HAP-1 (cell line): ENCODE results near the gene DCC.
A peak's percentile ranks its signal among the peaks of the same experiment; 100 is the strongest.

Source experiments
- DNase-seq, 2 experiments: peaks; one replicate each; pipeline ENCODE4 v3.0.0-alpha.2; 2016 to 2020; ENCODE audit warnings: low spot score in 2 of 2
- H3K27me3 ChIP-seq: fragments of 250-450 bp; sonication (Bioruptor Pico); 2 replicates; pipeline ENCODE4 v1.5.1; 2020; ENCODE audit warnings: low read depth, mild to moderate bottlenecking, moderate library complexity
- H3K36me3 ChIP-seq: fragments of 250-450 bp; sonication (Bioruptor Pico); replicated peaks from 2 replicates; pipeline ENCODE4 v1.5.1; 2020; ENCODE audit warnings: mild to moderate bottlenecking
- H3K4me1 ChIP-seq: fragments of 250-450 bp; sonication (Bioruptor Pico); 2 replicates; pipeline ENCODE4 v1.5.1; 2020; ENCODE audit warnings: mild to moderate bottlenecking
- H3K4me3 ChIP-seq: fragments of 250-450 bp; sonication (Bioruptor Pico); 2 replicates; pipeline ENCODE4 v1.5.1; 2020; ENCODE audit warnings: mild to moderate bottlenecking, moderate library complexity
- H3K9me3 ChIP-seq: fragments of 250-450 bp; sonication (Bioruptor Pico); 2 replicates; pipeline ENCODE4 v1.5.1; 2020; ENCODE audit warnings: mild to moderate bottlenecking, moderate library complexity
- in situ Hi-C: fragments of 300-500 bp; cut with MboI; formaldehyde crosslinking; loops from 3 replicates; pipeline ENCODE4 v1.14.3; 2020; ENCODE audit warnings: low sequenced_read_pairs, inconsistent platforms, mixed read lengths

DCC gene

GRCh38 chr18:52898485-52899058 is 558.6 kb downstream of the DCC start:
- H3K9me3 ChIP-seq = no peaks in the 10 kb centered on the region
- no peaks in the 10 kb centered on the region for H3K27me3 ChIP-seq
- in situ Hi-C loops = loop anchor here (25.0 kb wide), 1 partner anchor 1786 kb away; no protein-coding TSS in a partner anchor

GRCh38 chr18:52902188-52902587 is 562.2 kb downstream of the DCC start:
- Histone ChIP-seq H3K27me3 (no peaks in the 10 kb centered on the region), H3K4me1 (no peaks in the 10 kb centered on the region), H3K36me3 (no peaks in the 10 kb centered on the region), H3K4me3 (no peak overlapping the region), H3K9me3 (no peaks in the 10 kb centered on the region)
- no peak for DNase-seq
- in situ Hi-C loops = loop anchor here (25.0 kb wide), 1 partner anchor 1240 kb away; no protein-coding TSS in a partner anchor

More at GRCh38 chr18:52898485-52899058, 558.6 kb downstream of the DCC start:
- no peaks in the 10 kb centered on the region for H3K4me1 ChIP-seq
- no peak overlapping the region for H3K4me3 ChIP-seq
- no peaks in the 10 kb centered on the region for H3K36me3 ChIP-seq
- DNase-seq = peak in 1 of 2 experiments; percentile 7

GRCh38 chr18:52903857-52904256 is 563.9 kb downstream of the DCC start:
- peak in 1 of 2 experiments; percentile 56 for DNase-seq
- Histone ChIP-seq H3K4me1 (no peaks in the 10 kb centered on the region), H3K4me3 (no peak overlapping the region), H3K27me3 (no peaks in the 10 kb centered on the region), H3K36me3 (no peaks in the 10 kb centered on the region), H3K9me3 (no peaks in the 10 kb centered on the region)
- in situ Hi-C loops = loop anchor here (25.0 kb wide), 1 partner anchor 1242 kb away; no protein-coding TSS in a partner anchor

DNA sequence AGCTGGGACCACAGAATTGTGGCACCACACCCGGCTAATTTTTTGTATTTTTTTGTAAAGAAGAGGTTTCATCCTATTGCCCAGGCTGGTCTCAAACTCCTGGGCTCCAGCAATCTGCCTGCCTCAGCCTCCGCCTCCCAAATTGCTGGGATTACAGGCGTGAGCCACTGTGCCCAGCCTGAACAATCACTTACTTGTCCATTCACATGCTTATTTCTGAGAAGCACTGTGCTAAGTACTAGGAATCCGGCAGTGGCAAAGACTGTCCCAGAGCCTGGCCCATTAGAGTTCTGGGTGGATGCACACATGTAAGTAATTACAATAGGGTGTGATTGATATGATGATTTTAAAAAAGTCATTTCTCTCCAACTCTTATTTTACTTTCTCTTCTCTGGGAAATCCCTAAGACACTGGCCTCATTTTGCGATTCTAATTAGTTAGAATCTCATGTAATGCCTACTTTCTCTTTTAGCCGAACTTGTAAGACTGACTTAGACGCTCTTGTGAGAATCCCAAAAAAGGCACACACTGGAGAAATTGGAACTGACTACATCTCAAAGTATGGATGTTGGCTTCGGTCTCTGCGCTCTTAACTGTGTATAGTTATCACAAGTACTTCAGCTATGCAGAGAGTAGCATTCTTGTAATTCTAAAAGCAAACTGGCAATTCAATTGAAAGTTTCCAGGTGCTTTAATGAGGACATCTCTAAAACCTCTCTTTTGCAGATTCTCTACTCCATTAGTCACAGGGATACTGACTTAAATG is 567.7 kb downstream of the DCC start:
- H3K9me3 ChIP-seq = no peaks in the 10 kb centered on the region
- no peak overlapping the region for H3K4me3 ChIP-seq
- H3K27me3 ChIP-seq = no peaks in the 10 kb centered on the region
- no peak for DNase-seq
- in situ Hi-C loops = loop anchor here (25.0 kb wide), 1 partner anchor 1245 kb away; no protein-coding TSS in a partner anchor
- no peaks in the 10 kb centered on the region for H3K4me1 ChIP-seq
- H3K36me3 ChIP-seq = no peaks in the 10 kb centered on the region

GRCh38 chr18:52914148-52914547 is 574.2 kb downstream of the DCC start:
- in situ Hi-C loops = loop anchor here (25.0 kb wide), 1 partner anchor 1252 kb away; no protein-coding TSS in a partner anchor
- Histone ChIP-seq H3K9me3 (no peaks in the 10 kb centered on the region), H3K4me1 (no peaks in the 10 kb centered on the region), H3K4me3 (no peak overlapping the region), H3K27me3 (no peaks in the 10 kb centered on the region), H3K36me3 (no peaks in the 10 kb centered on the region)
- no peak for DNase-seq

GRCh38 chr18:52920665-52921064 is 580.7 kb downstream of the DCC start:
- Histone ChIP-seq H3K4me1 (no peaks in the 10 kb centered on the region), H3K4me3 (no peak overlapping the region), H3K9me3 (no peaks in the 10 kb centered on the region), H3K36me3 (no peaks in the 10 kb centered on the region), H3K27me3 (no peaks in the 10 kb centered on the region)
- no peak for DNase-seq
- in situ Hi-C loops = loop anchor here (25.0 kb wide), 1 partner anchor 1258 kb away; no protein-coding TSS in a partner anchor

GRCh38 chr18:52933356-52933755 is 593.4 kb downstream of the DCC start:
- in situ Hi-C loops = no loop called here
- H3K4me3 ChIP-seq = no peak overlapping the region
- H3K36me3 ChIP-seq = no peaks in the 10 kb centered on the region
- no peak for DNase-seq
- H3K4me1 ChIP-seq = no peaks in the 10 kb centered on the region
- H3K27me3 ChIP-seq = no peaks in the 10 kb centered on the region
- H3K9me3 ChIP-seq = no peaks in the 10 kb centered on the region

DNA sequence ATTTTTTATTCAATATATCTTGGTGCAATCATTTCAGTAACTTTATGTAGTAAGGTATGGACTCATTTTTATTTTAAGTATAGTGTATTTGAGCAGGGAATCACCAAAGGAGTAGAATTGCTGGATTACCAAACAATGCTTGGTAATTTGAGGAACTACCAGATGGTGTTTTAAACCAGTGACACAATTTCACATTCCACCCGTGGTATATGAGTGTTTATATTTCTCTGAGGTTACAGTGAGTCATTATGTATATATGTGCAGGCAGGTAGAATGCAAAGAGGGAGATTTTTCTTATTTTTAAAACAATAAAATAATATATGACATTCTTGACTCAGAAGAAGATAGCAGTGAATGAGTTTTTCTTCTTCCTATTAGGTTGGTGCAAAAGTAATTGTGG is 596.9 kb downstream of the DCC start:
- in situ Hi-C loops = no loop called here
- Histone ChIP-seq H3K9me3 (no peaks in the 10 kb centered on the region), H3K36me3 (no peaks in the 10 kb centered on the region), H3K27me3 (no peaks in the 10 kb centered on the region), H3K4me1 (no peaks in the 10 kb centered on the region), H3K4me3 (no peak overlapping the region)
- DNase-seq = no peak

DNA sequence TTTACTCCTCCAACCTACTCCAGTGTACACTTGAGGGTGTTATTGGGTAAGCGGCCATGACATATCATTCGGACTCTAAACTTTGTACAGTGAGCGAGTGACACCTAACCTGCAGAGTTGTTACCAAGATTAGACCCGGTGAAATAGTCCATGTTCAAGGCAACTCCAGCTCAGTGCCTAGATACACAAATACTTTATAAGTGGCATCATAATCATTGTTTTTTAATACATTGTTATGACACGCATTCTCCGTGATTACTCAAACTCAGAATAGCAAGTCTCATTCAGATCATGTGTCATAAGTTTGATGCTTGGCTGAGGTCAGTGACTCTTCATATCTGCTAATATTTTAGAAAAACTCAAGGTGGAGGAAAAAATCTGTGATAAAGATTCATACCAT is 597.8 kb downstream of the DCC start:
- no peak overlapping the region for H3K4me3 ChIP-seq
- no peak for DNase-seq
- H3K4me1 ChIP-seq = no peaks in the 10 kb centered on the region
- H3K36me3 ChIP-seq = no peaks in the 10 kb centered on the region
- H3K9me3 ChIP-seq = no peaks in the 10 kb centered on the region
- in situ Hi-C loops = no loop called here
- no peaks in the 10 kb centered on the region for H3K27me3 ChIP-seq

DNA sequence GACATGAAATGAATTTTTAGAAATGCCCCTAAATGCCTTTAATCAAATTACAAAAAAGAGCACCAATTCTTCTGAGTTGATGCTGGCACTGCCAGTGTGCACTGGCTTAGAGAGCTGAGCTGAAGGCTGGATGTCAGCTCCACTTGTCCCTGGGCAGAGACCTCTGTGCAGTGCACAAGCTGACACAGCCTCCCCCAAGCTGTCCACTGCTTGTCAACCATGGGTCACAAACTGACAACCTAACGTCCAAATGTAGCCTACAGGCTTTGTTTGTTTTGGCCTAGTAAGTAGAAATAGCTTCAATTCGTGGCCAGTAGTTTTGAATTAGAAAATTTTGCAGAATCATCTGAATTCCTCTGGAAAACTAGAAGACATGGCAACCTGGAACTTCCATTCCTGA is 605.6 kb downstream of the DCC start:
- H3K36me3 ChIP-seq = no peaks in the 10 kb centered on the region
- no peaks in the 10 kb centered on the region for H3K27me3 ChIP-seq
- H3K4me1 ChIP-seq = no peaks in the 10 kb centered on the region
- DNase-seq = no peak
- no peak overlapping the region for H3K4me3 ChIP-seq
- in situ Hi-C loops = no loop called here
- H3K9me3 ChIP-seq = no peaks in the 10 kb centered on the region

DNA sequence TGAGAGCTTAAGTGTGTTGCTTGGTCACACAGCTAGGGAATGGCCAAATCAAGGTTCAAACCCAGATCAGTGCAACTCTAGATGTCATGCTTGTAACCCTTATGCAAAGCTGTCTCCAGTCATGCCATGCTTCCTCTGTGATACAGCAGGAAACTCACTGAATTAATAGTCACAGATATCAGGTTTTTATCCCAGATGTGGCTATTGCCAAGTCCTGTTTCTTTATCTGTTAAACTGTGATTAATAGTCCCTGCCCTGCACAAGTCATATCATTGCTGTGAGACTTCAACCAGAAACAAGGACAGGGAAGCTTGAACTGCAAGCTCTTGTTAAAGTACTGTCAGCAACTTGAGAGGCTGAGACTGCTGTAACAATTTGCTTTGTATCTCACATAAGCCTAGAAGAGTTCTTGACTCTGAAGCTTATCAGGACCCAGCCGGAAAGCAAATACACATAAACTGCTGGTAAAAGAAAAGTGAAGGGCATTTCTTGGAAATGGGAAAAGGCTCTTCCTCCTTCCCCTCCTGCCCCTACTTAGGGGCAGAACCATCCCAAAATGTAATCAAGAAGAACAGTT is 609.0 kb downstream of the DCC start:
- Histone ChIP-seq H3K4me1 (no peaks in the 10 kb centered on the region), H3K9me3 (no peaks in the 10 kb centered on the region), H3K27me3 (no peaks in the 10 kb centered on the region), H3K4me3 (no peak overlapping the region), H3K36me3 (no peaks in the 10 kb centered on the region)
- in situ Hi-C loops = no loop called here
- DNase-seq = no peak

GRCh38 chr18:52950155-52950554 is 610.2 kb downstream of the DCC start:
- no peaks in the 10 kb centered on the region for H3K4me1 ChIP-seq

GRCh38 chr18:52953387-52953786 is 613.4 kb downstream of the DCC start:
- no peak for DNase-seq
- in situ Hi-C loops = no loop called here
- H3K36me3 ChIP-seq = no peaks in the 10 kb centered on the region
- H3K4me3 ChIP-seq = no peak overlapping the region
- no peaks in the 10 kb centered on the region for H3K4me1 ChIP-seq
- no peaks in the 10 kb centered on the region for H3K27me3 ChIP-seq
- no peaks in the 10 kb centered on the region for H3K9me3 ChIP-seq

More at GRCh38 chr18:52950155-52950554, 610.2 kb downstream of the DCC start:
- Histone ChIP-seq H3K9me3 (no peaks in the 10 kb centered on the region), H3K4me3 (no peak overlapping the region), H3K27me3 (no peaks in the 10 kb centered on the region), H3K36me3 (no peaks in the 10 kb centered on the region)
- in situ Hi-C loops = no loop called here
- DNase-seq = no peak

- Histone ChIP-seq H3K27me3 (no peaks in the 10 kb centered on the region), H3K4me1 (no peaks in the 10 kb centered on the region), H3K9me3 (no peaks in the 10 kb centered on the region), H3K4me3 (no peak overlapping the region), H3K36me3 (no peaks in the 10 kb centered on the region)
- DNase-seq = no peak
- in situ Hi-C loops = no loop called here
Observed at GRCh38 chr18:52963481-52963880, 623.5 kb downstream of the DCC start.
